SK-N-SH treated with all-trans-retinoic acid at 6 μM for 48 hours (cell line): Measurements from ENCODE around the gene IL22RA2.

Experiments
- ARNTL ChIP-seq: fragments of 450-650 bp; formaldehyde crosslinking; IDR thresholded peaks from 2 replicates; pipeline ENCODE4 v1.5.0; 2020; ENCODE audit warnings: low read depth, mild to moderate bottlenecking, moderate library complexity, borderline replicate concordance
- BACH2 ChIP-seq: fragments of 250-450 bp; sonication (Bioruptor Pico); IDR thresholded peaks from 2 replicates; pipeline ENCODE4 v1.9.0; 2021; ENCODE audit warnings: mild to moderate bottlenecking, borderline replicate concordance
- CSDC2 ChIP-seq: fragments of 250-450 bp; sonication (Bioruptor Pico); IDR thresholded peaks from 2 replicates; pipeline ENCODE4 v1.5.0; 2020; ENCODE audit warnings: mild to moderate bottlenecking, moderate library complexity
- ESRRG ChIP-seq: fragments of 250-450 bp; sonication (Bioruptor Pico); IDR thresholded peaks from 2 replicates; pipeline ENCODE4 v1.6.1; 2021; ENCODE audit warnings: mild to moderate bottlenecking
- OSR1 ChIP-seq: fragments of 250-450 bp; sonication (Bioruptor Pico); IDR thresholded peaks from 2 replicates; pipeline ENCODE4 v1.8.0; 2022; ENCODE audit warnings: moderate library complexity, mild to moderate bottlenecking, inconsistent platforms
- PPARA ChIP-seq: fragments of 250-450 bp; sonication (Bioruptor Pico); IDR thresholded peaks from 2 replicates; pipeline ENCODE4 v1.5.0; 2020; ENCODE audit warnings: mild to moderate bottlenecking, borderline replicate concordance
- SNAI2 ChIP-seq: fragments of 250-450 bp; sonication (Bioruptor Pico); IDR thresholded peaks from 2 replicates; pipeline ENCODE4 v1.5.0; 2020; ENCODE audit warnings: mild to moderate bottlenecking, moderate library complexity
- ZC3H10 ChIP-seq: fragments of 250-450 bp; sonication (Bioruptor Pico); IDR thresholded peaks from 2 replicates; pipeline ENCODE4 v1.5.1; 2021; ENCODE audit warnings: mild to moderate bottlenecking, moderate library complexity
- ZFP3 ChIP-seq: fragments of 250-450 bp; sonication (Bioruptor Pico); IDR thresholded peaks from 2 replicates; pipeline ENCODE4 v1.5.0; 2020; ENCODE audit warnings: mild to moderate bottlenecking, moderate library complexity
- ZFP30 ChIP-seq: fragments of 450-650 bp; formaldehyde crosslinking; IDR thresholded peaks from 2 replicates; pipeline ENCODE4 v1.5.0; 2022; ENCODE audit warnings: mild to moderate bottlenecking, moderate library complexity
- ZNF565 ChIP-seq: fragments of 450-650 bp; formaldehyde crosslinking; conservative IDR thresholded peaks from 2 replicates; pipeline ENCODE4 v1.5.0; 2020; ENCODE audit warnings: low read depth, mild to moderate bottlenecking, moderate library complexity
- ZNF70 ChIP-seq: fragments of 450-650 bp; formaldehyde crosslinking; IDR thresholded peaks from 2 replicates; pipeline ENCODE4 v1.5.0; 2020; ENCODE audit warnings: mild to moderate bottlenecking, moderate library complexity
- TF ChIP-seq, protein P1 (sequence below): fragments of 250-450 bp; sonication (Bioruptor Pico); IDR thresholded peaks from 2 replicates; pipeline ENCODE4 v1.5.1; 2021; ENCODE audit warnings: mild to moderate bottlenecking, moderate library complexity
- TF ChIP-seq, protein P2 (sequence below): fragments of 250-450 bp; sonication (Bioruptor Pico); IDR thresholded peaks from 2 replicates; pipeline ENCODE4 v1.8.0; 2020; ENCODE audit warnings: mild to moderate bottlenecking, moderate library complexity, borderline replicate concordance

DNA sequence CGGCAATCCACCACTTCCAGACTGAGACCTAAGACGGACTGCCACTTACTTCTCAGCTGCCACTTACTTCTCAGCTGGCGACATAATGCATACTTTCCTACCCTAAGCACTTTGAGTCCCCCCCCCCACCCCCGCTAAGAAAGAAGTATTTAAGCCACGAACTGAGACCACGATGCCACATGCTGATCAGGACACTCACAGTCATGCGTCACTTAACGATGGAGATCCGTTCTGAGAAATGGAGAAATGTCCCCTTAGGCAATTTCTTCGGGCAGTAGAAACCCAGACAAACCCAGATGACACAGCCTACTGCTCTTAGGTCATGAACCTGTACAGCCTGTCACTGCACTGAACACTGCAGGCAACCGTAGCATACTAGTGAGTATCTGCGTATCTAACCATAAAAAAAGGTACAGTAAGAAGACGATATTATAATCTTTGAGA is 45.1 kb upstream of the IL22RA2 start:
- no peak for TF ChIP-seq ZFP30 (CRISPR knock-in tag)
- no peak for TF ChIP-seq ESRRG (CRISPR knock-in tag)
- TF ChIP-seq ARNTL (CRISPR knock-in tag): no peak
- TF ChIP-seq, protein P1, sequence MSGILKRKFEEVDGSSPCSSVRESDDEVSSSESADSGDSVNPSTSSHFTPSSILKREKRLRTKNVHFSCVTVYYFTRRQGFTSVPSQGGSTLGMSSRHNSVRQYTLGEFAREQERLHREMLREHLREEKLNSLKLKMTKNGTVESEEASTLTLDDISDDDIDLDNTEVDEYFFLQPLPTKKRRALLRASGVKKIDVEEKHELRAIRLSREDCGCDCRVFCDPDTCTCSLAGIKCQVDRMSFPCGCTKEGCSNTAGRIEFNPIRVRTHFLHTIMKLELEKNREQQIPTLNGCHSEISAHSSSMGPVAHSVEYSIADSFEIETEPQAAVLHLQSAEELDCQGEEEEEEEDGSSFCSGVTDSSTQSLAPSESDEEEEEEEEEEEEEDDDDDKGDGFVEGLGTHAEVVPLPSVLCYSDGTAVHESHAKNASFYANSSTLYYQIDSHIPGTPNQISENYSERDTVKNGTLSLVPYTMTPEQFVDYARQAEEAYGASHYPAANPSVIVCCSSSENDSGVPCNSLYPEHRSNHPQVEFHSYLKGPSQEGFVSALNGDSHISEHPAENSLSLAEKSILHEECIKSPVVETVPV: no peak
- TF ChIP-seq SNAI2 (CRISPR knock-in tag): no peak
- no peak for TF ChIP-seq PPARA (CRISPR knock-in tag)
- TF ChIP-seq, protein P2, sequence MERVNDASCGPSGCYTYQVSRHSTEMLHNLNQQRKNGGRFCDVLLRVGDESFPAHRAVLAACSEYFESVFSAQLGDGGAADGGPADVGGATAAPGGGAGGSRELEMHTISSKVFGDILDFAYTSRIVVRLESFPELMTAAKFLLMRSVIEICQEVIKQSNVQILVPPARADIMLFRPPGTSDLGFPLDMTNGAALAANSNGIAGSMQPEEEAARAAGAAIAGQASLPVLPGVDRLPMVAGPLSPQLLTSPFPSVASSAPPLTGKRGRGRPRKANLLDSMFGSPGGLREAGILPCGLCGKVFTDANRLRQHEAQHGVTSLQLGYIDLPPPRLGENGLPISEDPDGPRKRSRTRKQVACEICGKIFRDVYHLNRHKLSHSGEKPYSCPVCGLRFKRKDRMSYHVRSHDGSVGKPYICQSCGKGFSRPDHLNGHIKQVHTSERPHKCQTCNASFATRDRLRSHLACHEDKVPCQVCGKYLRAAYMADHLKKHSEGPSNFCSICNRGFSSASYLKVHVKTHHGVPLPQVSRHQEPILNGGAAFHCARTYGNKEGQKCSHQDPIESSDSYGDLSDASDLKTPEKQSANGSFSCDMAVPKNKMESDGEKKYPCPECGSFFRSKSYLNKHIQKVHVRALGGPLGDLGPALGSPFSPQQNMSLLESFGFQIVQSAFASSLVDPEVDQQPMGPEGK (CRISPR knock-in tag): no peak
- TF ChIP-seq CSDC2 (CRISPR knock-in tag): no peak
- no peak for TF ChIP-seq ZNF70 (CRISPR knock-in tag)
- no peak for TF ChIP-seq OSR1 (CRISPR knock-in tag)
- no peak for TF ChIP-seq ZNF565
- no peak for TF ChIP-seq ZC3H10 (CRISPR knock-in tag)
- TF ChIP-seq BACH2 (CRISPR knock-in tag): no peak
- no peak for TF ChIP-seq ZFP3
